Dermis microvascular lymphatic vessel endothelial cell (primary cell): Measurements from ENCODE around the gene GVQW3. TPM values are rescaled to one million over a fixed set of nuclear protein-coding genes. Genes with fewer than 3 reads are reported as not detected.

Experiments
- DNase-seq, 2 donors: peaks; one replicate each; pipeline versions ENCODE4 v3.0.0 to v3.0.0-alpha.2; 2010; ENCODE audit warnings: low read depth in 2 of 2
- total RNA-seq: library from RNA; depleted of rRNA; stranded (reverse); fragments of >200 nt; gene quantifications from 2 replicates; pipeline ENCODE4 v1.2.1, GENCODE V29; 2014

GVQW3 gene
- 0.38 and 0.51 TPM in 2 replicates for total RNA-seq

- DNase-seq: peak; percentile 89 to 98
Observed at GRCh38 chr11:76380977-76381719, at the start of gene GVQW3, which contains the start of gene THAP12. Gene GVQW3, plus strand, starts transcription at chr11:76381323. Its CDS starts 506 bp downstream, at chr11:76381829. Gene THAP12, minus strand, starts transcription at chr11:76381132. Its CDS starts 296 bp downstream, at chr11:76380836.

- no peak for DNase-seq
Observed at GRCh38 chr11:76334826-76335389, 46.2 kb upstream of the GVQW3 start.

GRCh38 chr11:76335842-76336241 lies 45.3 kb upstream of the GVQW3 start:
- DNase-seq: no peak

- DNase-seq: no peak
Observed at GRCh38 chr11:76336597-76336996, 44.5 kb upstream of the GVQW3 start.

- no peak for DNase-seq
Observed at GRCh38 chr11:76337469-76337868, 43.7 kb upstream of the GVQW3 start.

- DNase-seq: no peak
Observed at GRCh38 chr11:76337923-76338322, 43.2 kb upstream of the GVQW3 start.

GRCh38 chr11:76339221-76339620 lies 41.9 kb upstream of the GVQW3 start:
- DNase-seq: peak in 1 of 2 donors; percentile 13

GRCh38 chr11:76347466-76347865 lies 33.7 kb upstream of the GVQW3 start:
- no peak for DNase-seq

GRCh38 chr11:76348348-76348747 lies 32.8 kb upstream of the GVQW3 start:
- no peak for DNase-seq

- no peak for DNase-seq
Observed at GRCh38 chr11:76355172-76355571, 26.0 kb upstream of the GVQW3 start.

- DNase-seq: no peak
Observed at GRCh38 chr11:76361374-76361773, 19.7 kb upstream of the GVQW3 start.

- DNase-seq: no peak
Observed at GRCh38 chr11:76361776-76362175, 19.3 kb upstream of the GVQW3 start.

- DNase-seq: no peak
Observed at GRCh38 chr11:76362716-76363115, 18.4 kb upstream of the GVQW3 start.

- no peak for DNase-seq
Observed at GRCh38 chr11:76365038-76365679, 16.0 kb upstream of the GVQW3 start.

- DNase-seq: no peak
Observed at GRCh38 chr11:76368490-76368889, 12.6 kb upstream of the GVQW3 start.

- no peak for DNase-seq
Observed at GRCh38 chr11:76369406-76369805, 11.7 kb upstream of the GVQW3 start.

- peak in 1 of 2 donors; percentile 92 for DNase-seq
Observed at GRCh38 chr11:76371170-76371569, 10.0 kb upstream of the GVQW3 start.

- DNase-seq: no peak
Observed at GRCh38 chr11:76376746-76377558, 4.2 kb upstream of the GVQW3 start.

- no peak for DNase-seq
Observed at GRCh38 chr11:76379807-76380158, 1.3 kb upstream of the GVQW3 start.

GRCh38 chr11:76380159-76380976 lies 755 bp upstream of the GVQW3 start:
- DNase-seq: peak in 1 of 2 donors; percentile 10

- no peak for DNase-seq
Observed at GRCh38 chr11:76382209-76382608, 1.1 kb downstream of the GVQW3 start.
